HL-60 (cell line): ENCODE data around the gene ART1.

Source experiments
- DNase-seq, 2 experiments: peaks; one replicate each; pipeline ENCODE4 v3.0.0-alpha.2; 2010 to 2020; ENCODE audit warnings: low read depth in 1 of 2, low spot score in 1 of 2
- H3K27ac ChIP-seq: fragments of 250-450 bp; sonication (Bioruptor Pico); replicated peaks from 2 replicates; pipeline ENCODE4 v1.5.1; 2020; ENCODE audit warnings: mild to moderate bottlenecking, moderate library complexity
- H3K27me3 ChIP-seq: fragments of 250-450 bp; sonication (Bioruptor Pico); 2 replicates; pipeline ENCODE4 v1.5.1; 2021; ENCODE audit warnings: mild to moderate bottlenecking, moderate library complexity; ENCODE audit not compliant: insufficient read depth, poor library complexity, severe bottlenecking
- H3K4me3 ChIP-seq: replicated peaks from 2 replicates; pipeline ENCODE4 v1.5.1; 2011; ENCODE audit warnings: mild to moderate bottlenecking, control low read depth, low read length; ENCODE audit not compliant: insufficient read depth
- GABPA ChIP-seq: IDR thresholded peaks from 2 replicates; pipeline ENCODE4 v1.6.1; 2012; ENCODE audit warnings: low read depth
- POLR2AphosphoS5 ChIP-seq: IDR thresholded peaks from 2 replicates; pipeline ENCODE4 v1.6.1; 2012; ENCODE audit warnings: low read depth
- REST ChIP-seq: IDR thresholded peaks from 2 replicates; pipeline ENCODE4 v1.6.1; 2012; ENCODE audit warnings: low read depth; ENCODE audit not compliant: insufficient replicate concordance
- SPI1 ChIP-seq: IDR thresholded peaks from 2 replicates; pipeline ENCODE4 v1.6.1; 2012; ENCODE audit warnings: low read depth, mild to moderate bottlenecking, borderline replicate concordance
- TF ChIP-seq, protein P1 (sequence below): IDR thresholded peaks from one replicate; pipeline ENCODE4 v1.5.1; 2011; ENCODE audit warnings: low read length, control low read depth, inconsistent platforms; ENCODE audit not compliant: insufficient read depth

The ART1 gene

DNA sequence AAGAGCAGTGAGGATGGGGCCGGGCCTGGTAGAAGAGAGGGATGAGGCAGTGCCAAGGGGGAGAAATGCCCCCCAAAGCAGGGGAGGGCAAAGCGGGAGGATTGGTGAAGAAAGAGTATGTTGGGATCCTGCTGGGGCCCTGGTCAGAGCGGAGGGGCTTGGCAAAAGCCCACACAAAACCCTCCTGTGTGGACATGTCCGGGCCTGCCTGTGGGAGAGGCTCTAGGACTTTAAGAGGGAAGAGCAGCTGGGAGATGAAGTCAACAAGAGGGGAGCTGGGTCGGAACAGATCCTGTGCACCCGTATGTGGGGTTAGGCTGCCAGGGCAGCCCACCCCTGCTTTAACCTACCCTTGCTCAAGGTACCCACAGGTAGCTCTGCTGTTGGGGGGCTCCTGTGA lies 28.9 kb upstream of the ART1 start:
- Histone ChIP-seq H3K4me3 (no peak overlapping the region), H3K27ac (no peak overlapping the region), H3K27me3 (no peaks in the 10 kb centered on the region)
- DNase-seq, result no peak
- no peak for TF ChIP-seq REST
- TF ChIP-seq, protein P1, sequence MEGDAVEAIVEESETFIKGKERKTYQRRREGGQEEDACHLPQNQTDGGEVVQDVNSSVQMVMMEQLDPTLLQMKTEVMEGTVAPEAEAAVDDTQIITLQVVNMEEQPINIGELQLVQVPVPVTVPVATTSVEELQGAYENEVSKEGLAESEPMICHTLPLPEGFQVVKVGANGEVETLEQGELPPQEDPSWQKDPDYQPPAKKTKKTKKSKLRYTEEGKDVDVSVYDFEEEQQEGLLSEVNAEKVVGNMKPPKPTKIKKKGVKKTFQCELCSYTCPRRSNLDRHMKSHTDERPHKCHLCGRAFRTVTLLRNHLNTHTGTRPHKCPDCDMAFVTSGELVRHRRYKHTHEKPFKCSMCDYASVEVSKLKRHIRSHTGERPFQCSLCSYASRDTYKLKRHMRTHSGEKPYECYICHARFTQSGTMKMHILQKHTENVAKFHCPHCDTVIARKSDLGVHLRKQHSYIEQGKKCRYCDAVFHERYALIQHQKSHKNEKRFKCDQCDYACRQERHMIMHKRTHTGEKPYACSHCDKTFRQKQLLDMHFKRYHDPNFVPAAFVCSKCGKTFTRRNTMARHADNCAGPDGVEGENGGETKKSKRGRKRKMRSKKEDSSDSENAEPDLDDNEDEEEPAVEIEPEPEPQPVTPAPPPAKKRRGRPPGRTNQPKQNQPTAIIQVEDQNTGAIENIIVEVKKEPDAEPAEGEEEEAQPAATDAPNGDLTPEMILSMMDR, result no peak
- TF ChIP-seq SPI1, result no peak
- no peak for TF ChIP-seq GABPA
- no peak for TF ChIP-seq POLR2AphosphoS5

DNA sequence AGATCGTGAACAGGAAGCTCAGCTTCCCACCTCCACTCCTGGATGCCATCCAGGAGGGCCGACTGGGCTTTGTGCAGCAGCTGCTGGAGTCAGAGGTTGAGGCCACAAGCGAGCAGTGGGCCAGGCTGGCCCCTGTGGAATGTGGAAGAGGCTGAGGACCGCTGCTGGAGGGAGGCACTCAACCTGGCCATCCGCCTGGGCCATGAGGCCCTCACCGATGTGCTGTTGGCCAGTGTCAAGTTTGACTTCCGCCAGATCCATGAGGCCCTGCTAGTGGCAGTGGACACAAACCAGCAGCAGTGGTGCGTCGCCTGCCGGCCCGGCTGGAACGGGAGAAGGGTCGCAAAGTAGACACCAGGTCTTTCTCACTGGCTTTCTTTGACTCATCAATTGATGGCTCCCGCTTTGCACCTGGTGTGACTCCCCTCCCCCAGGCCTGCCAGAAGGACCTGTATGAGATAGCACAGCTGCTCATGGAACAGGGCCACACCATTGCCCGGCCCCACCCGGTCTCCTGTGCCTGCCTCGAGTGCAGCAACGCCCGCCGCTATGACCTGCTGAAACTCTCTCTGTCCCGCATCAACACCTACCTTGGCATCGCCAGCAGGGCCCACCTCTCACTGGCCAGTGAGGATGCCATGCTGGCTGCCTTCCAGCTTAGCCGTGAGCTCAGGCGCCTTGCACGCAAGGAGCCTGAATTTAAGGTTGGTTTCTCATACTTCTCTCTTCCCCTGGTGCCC lies 28.0 kb upstream of the ART1 start:
- no peak for DNase-seq
- Histone ChIP-seq H3K27ac (no peak overlapping the region), H3K27me3 (no peaks in the 10 kb centered on the region), H3K4me3 (no peak overlapping the region)
- TF ChIP-seq, protein P1, result no peak
- TF ChIP-seq GABPA (no peak), SPI1 (no peak), POLR2AphosphoS5 (no peak), REST (no peak)

DNA sequence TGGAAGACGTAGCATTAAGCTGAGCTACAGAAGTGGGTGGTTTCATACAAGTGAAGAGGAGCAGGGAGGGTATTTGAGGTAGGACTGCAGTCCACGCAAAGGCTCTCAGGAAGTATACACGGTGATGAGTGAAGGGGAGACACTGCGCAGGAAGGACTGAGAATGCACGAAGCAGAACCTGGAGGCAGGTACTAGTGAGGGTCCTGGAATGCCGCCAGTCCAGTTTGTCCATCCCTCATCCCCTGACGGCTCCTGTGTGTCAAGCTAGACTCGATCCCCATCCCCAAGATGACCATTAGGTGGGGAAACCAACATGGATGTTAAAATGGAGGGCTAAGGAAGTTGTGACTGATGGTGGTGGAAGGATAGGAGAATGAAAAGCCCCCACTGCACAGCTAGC lies 26.9 kb upstream of the ART1 start:
- Histone ChIP-seq H3K4me3 (no peak overlapping the region), H3K27ac (no peak overlapping the region), H3K27me3 (no peaks in the 10 kb centered on the region)
- TF ChIP-seq REST, result no peak
- TF ChIP-seq, protein P1, result no peak
- no peak for TF ChIP-seq SPI1
- TF ChIP-seq GABPA, result no peak
- no peak for TF ChIP-seq POLR2AphosphoS5
- no peak for DNase-seq
